GM23338 (cell line): Measurements from ENCODE around the gene AFF2.

Source experiments
- CREB1 ChIP-seq: fragments of 250-450 bp; sonication (Bioruptor Pico); IDR thresholded peaks from 2 replicates; pipeline ENCODE4 v1.5.0; 2020; ENCODE audit warnings: low read depth, mild to moderate bottlenecking, moderate library complexity
- EZH2 ChIP-seq: fragments of 200-600 bp; sonication (generic); IDR thresholded peaks from one replicate; pipeline ENCODE4 v1.8.0; 2017; ENCODE audit warnings: antibody characterized with exemption, mild to moderate bottlenecking, low read depth; ENCODE audit not compliant: unreplicated experiment
- EZH2phosphoT487 ChIP-seq: fragments of 200-600 bp; sonication (generic); IDR thresholded peaks from one replicate; pipeline ENCODE4 v1.8.1; 2018; ENCODE audit warnings: antibody characterized with exemption; ENCODE audit not compliant: unreplicated experiment
- JUNB ChIP-seq: IDR thresholded peaks from one replicate; pipeline ENCODE4 v1.6.1; 2016; ENCODE audit warnings: antibody characterized with exemption; ENCODE audit not compliant: unreplicated experiment
- NANOG ChIP-seq: IDR thresholded peaks from 2 replicates; pipeline ENCODE4 v1.6.1; 2016; ENCODE audit warnings: antibody characterized with exemption, borderline replicate concordance
- POLR2AphosphoS5 ChIP-seq: IDR thresholded peaks from 2 replicates; pipeline ENCODE4 v1.6.1; 2016; ENCODE audit warnings: antibody characterized with exemption, low read depth
- TF ChIP-seq, protein P1 (sequence below), 2 experiments: fragments of 200-600 bp in 1 of 2; sonication (generic) in 1 of 2; conservative IDR thresholded peaks; 2 replicates each; pipeline versions ENCODE4 v1.5.1 to v1.6.1; 2016 to 2017; ENCODE audit warnings: antibody characterized with exemption in 2 of 2, low read depth in 2 of 2, mild to moderate bottlenecking in 2 of 2, moderate library complexity in 1 of 2
- TF ChIP-seq, protein P2 (sequence below): IDR thresholded peaks from one replicate; pipeline ENCODE4 v1.6.1; 2018; ENCODE audit warnings: antibody characterized with exemption; ENCODE audit not compliant: unreplicated experiment

DNA sequence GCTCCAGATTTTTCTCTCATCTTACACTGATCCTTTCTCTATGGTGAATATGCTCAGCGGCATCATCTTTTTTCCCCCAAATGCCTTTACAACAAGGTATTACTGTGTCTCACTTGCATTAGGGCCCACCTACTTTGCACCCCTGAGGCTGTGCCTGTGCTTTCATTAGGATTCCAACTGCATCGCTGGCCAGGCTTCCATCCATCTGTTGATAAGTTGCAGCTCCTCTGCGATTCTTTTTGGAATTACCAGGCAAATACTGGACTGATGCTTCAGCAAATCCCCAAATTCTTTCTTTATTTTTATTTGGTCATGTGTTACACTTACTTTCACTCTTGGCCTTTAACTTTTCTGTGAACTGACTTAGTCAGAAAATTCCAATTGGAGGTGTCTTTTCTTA is 77.3 kb downstream of the AFF2 start:
- TF ChIP-seq CREB1 (no peak), NANOG (no peak), EZH2phosphoT487 (no peak), JUNB (no peak), POLR2AphosphoS5 (no peak), EZH2 (no peak)
- TF ChIP-seq, protein P1, sequence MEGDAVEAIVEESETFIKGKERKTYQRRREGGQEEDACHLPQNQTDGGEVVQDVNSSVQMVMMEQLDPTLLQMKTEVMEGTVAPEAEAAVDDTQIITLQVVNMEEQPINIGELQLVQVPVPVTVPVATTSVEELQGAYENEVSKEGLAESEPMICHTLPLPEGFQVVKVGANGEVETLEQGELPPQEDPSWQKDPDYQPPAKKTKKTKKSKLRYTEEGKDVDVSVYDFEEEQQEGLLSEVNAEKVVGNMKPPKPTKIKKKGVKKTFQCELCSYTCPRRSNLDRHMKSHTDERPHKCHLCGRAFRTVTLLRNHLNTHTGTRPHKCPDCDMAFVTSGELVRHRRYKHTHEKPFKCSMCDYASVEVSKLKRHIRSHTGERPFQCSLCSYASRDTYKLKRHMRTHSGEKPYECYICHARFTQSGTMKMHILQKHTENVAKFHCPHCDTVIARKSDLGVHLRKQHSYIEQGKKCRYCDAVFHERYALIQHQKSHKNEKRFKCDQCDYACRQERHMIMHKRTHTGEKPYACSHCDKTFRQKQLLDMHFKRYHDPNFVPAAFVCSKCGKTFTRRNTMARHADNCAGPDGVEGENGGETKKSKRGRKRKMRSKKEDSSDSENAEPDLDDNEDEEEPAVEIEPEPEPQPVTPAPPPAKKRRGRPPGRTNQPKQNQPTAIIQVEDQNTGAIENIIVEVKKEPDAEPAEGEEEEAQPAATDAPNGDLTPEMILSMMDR (conservative IDR thresholded peaks at IDR 0.05; ENCODE audit: low read depth in 2 of 2), result no peak
- TF ChIP-seq, protein P2, sequence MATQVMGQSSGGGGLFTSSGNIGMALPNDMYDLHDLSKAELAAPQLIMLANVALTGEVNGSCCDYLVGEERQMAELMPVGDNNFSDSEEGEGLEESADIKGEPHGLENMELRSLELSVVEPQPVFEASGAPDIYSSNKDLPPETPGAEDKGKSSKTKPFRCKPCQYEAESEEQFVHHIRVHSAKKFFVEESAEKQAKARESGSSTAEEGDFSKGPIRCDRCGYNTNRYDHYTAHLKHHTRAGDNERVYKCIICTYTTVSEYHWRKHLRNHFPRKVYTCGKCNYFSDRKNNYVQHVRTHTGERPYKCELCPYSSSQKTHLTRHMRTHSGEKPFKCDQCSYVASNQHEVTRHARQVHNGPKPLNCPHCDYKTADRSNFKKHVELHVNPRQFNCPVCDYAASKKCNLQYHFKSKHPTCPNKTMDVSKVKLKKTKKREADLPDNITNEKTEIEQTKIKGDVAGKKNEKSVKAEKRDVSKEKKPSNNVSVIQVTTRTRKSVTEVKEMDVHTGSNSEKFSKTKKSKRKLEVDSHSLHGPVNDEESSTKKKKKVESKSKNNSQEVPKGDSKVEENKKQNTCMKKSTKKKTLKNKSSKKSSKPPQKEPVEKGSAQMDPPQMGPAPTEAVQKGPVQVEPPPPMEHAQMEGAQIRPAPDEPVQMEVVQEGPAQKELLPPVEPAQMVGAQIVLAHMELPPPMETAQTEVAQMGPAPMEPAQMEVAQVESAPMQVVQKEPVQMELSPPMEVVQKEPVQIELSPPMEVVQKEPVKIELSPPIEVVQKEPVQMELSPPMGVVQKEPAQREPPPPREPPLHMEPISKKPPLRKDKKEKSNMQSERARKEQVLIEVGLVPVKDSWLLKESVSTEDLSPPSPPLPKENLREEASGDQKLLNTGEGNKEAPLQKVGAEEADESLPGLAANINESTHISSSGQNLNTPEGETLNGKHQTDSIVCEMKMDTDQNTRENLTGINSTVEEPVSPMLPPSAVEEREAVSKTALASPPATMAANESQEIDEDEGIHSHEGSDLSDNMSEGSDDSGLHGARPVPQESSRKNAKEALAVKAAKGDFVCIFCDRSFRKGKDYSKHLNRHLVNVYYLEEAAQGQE, result no peak
